Endothelial cell of umbilical vein (primary cell): ENCODE data around the gene PTPN14. TPM values are rescaled to one million over a fixed set of nuclear protein-coding genes. Genes with fewer than 3 reads are reported as not detected.

Experiments
- BruUV-seq: library from RNA; stranded (reverse); fragments of 400-500 nt; replicated peaks from 2 replicates; lab custom pipeline; 2021; lab: Mats Ljungman, UMichigan
- CTCF ChIA-PET: fragments of 300-600, 350-600 bp; sonication (Branson Sonifier 250); formaldehyde crosslinking; loops from one replicate; lab custom pipeline; 2021; ENCODE audit warnings: antibody characterized with exemption, inconsistent platforms; lab: Charles Lee
- POLR2A ChIA-PET: fragments of 300-600, 350-600 bp; sonication (Branson Sonifier 250); formaldehyde crosslinking; loops from one replicate; lab custom pipeline; 2021; ENCODE audit warnings: antibody characterized with exemption, inconsistent platforms; lab: Charles Lee
- DNase-seq: peaks from one replicate; pipeline ENCODE4 v3.0.0-alpha.2; 2011; ENCODE audit warnings: low read depth, low spot score
- FAIRE-seq: peaks from 2 replicates; lab custom pipeline; 2011; peaks lifted over from hg19 to GRCh38; lab: Jason Lieb, UNC
- H2AFZ ChIP-seq: 2 replicates; pipeline ENCODE4 v1.6.0; 2012; ENCODE audit warnings: low read depth, low read length, control low read depth, inconsistent platforms
- H3K27ac ChIP-seq: 2 replicates; pipeline ENCODE4 v1.5.1; 2011; ENCODE audit warnings: low read depth, mild to moderate bottlenecking, control low read depth, low read length, moderate library complexity; ENCODE audit not compliant: insufficient read depth
- H3K27me3 ChIP-seq, 2 experiments: 2 replicates each; pipeline versions ENCODE4 v1.6.0 to v1.6.1; 2011; ENCODE audit warnings: low read length in 2 of 2, mixed read lengths in 1 of 2; ENCODE audit not compliant: control insufficient read depth in 2 of 2, insufficient read depth in 2 of 2
- H3K36me3 ChIP-seq, 2 experiments: 2 replicates in 1 of 2; 3 replicates in 1 of 2; pipeline ENCODE4 v1.5.1; 2011; ENCODE audit warnings: low read length in 2 of 2, mild to moderate bottlenecking in 1 of 2, moderate library complexity in 1 of 2; ENCODE audit not compliant: control insufficient read depth in 2 of 2, insufficient read depth in 2 of 2; ENCODE audit errors: extremely low read depth in 1 of 2
- H3K4me1 ChIP-seq: 3 replicates; pipeline ENCODE4 v1.5.1; 2011; ENCODE audit warnings: mild to moderate bottlenecking, low read length; ENCODE audit not compliant: control insufficient read depth, insufficient read depth; ENCODE audit errors: extremely low read depth
- H3K4me2 ChIP-seq: 2 replicates; pipeline ENCODE4 v1.6.1; 2011; ENCODE audit warnings: low read length, control low read depth, mixed read lengths; ENCODE audit not compliant: insufficient read depth
- H3K4me3 ChIP-seq, 3 experiments: fragments of 200-600 bp in 1 of 3; sonication (generic), shearing (Covaris generic) in 1 of 3; replicated peaks in 1 of 3; 2 replicates each; pipeline ENCODE4 v1.5.1; 2011 to 2016; ENCODE audit warnings: control low read depth in 3 of 3, low read length in 3 of 3, mild to moderate bottlenecking in 2 of 3, inconsistent platforms in 1 of 3, low read depth in 1 of 3, moderate library complexity in 1 of 3; ENCODE audit not compliant: insufficient read depth in 1 of 3
- H3K79me2 ChIP-seq: 2 replicates; pipeline ENCODE4 v1.6.0; 2012; ENCODE audit warnings: low read length, inconsistent platforms; ENCODE audit not compliant: control insufficient read depth, insufficient read depth
- H3K9ac ChIP-seq: replicated peaks from 2 replicates; pipeline ENCODE3; 2011; ENCODE audit warnings: low read length, control low read depth; ENCODE audit not compliant: insufficient read depth; ENCODE audit errors: extremely low read depth
- H3K9me1 ChIP-seq: replicated peaks from 3 replicates; pipeline ENCODE4 v1.6.0; 2011; ENCODE audit warnings: mild to moderate bottlenecking, low read length; ENCODE audit not compliant: control insufficient read depth, insufficient read depth; ENCODE audit errors: extremely low read depth
- H3K9me3 ChIP-seq: replicated peaks from 2 replicates; pipeline ENCODE4 v1.5.1; 2012; ENCODE audit warnings: low read length, inconsistent platforms; ENCODE audit not compliant: control insufficient read depth, insufficient read depth
- H4K20me1 ChIP-seq: replicated peaks from 2 replicates; pipeline ENCODE3; 2011; ENCODE audit warnings: mild to moderate bottlenecking, low read length; ENCODE audit not compliant: control insufficient read depth, insufficient read depth; ENCODE audit errors: extremely low read depth
- EZH2 ChIP-seq: IDR thresholded peaks from 2 replicates; pipeline ENCODE4 v1.6.1; 2012; ENCODE audit warnings: borderline replicate concordance, low read depth, mild to moderate bottlenecking, moderate library complexity, low read length, inconsistent platforms; ENCODE audit not compliant: severe bottlenecking
- FOS ChIP-seq: IDR thresholded peaks from 2 replicates; pipeline ENCODE4 v1.6.1; 2011; ENCODE audit warnings: mild to moderate bottlenecking, low read length, moderate library complexity, borderline replicate concordance; ENCODE audit not compliant: insufficient read depth
- GATA2 ChIP-seq: IDR thresholded peaks from 2 replicates; pipeline ENCODE4 v1.7.0; 2011; ENCODE audit warnings: low read depth, mild to moderate bottlenecking, moderate library complexity, mixed read lengths, low read length; ENCODE audit not compliant: insufficient read length, insufficient read depth
- JUN ChIP-seq: IDR thresholded peaks from 2 replicates; pipeline ENCODE4 v1.6.1; 2011; ENCODE audit warnings: borderline replicate concordance, low read depth; ENCODE audit not compliant: insufficient read length, insufficient read depth
- MYC ChIP-seq: IDR thresholded peaks from one replicate; pipeline ENCODE4 v1.6.1; 2011; ENCODE audit warnings: mild to moderate bottlenecking, low read depth, low read length
- POLR2A ChIP-seq: IDR thresholded peaks from 2 replicates; pipeline ENCODE4 v1.6.1; 2012; ENCODE audit warnings: low read depth, mild to moderate bottlenecking, control low read depth, low read length
- POLR2AphosphoS5 ChIP-seq: IDR thresholded peaks from 2 replicates; pipeline ENCODE4 v1.6.1; 2012; ENCODE audit warnings: low read depth, mild to moderate bottlenecking, control low read depth, low read length, moderate library complexity; ENCODE audit not compliant: insufficient read depth
- dilution Hi-C: fragments of 300-500 bp; cut with MboI; formaldehyde crosslinking; loops from one replicate; pipeline ENCODE4 v1.15.0; 2019; ENCODE audit warnings: low sequenced_read_pairs; ENCODE audit not compliant: extremely low pct_ligation_motif_present
- intact Hi-C: fragments of 100-400 bp; cut with micrococcal nuclease; formaldehyde crosslinking; loops from one replicate; pipeline ENCODE4 v1.10.0; 2022
- polyA plus RNA-seq, 4 experiments: library from polyadenylated mRNA; depleted of rRNA in 3 of 4; stranded (reverse) in 3 of 4; unstranded in 1 of 4; fragments of >200 nt; gene quantifications; 2 replicates each; pipeline versions ENCODE4 v1.2.1 to v1.2.3, GENCODE V29; 2011 to 2012; ENCODE audit warnings: missing spikeins in 1 of 4
- total RNA-seq: library from RNA; stranded (reverse); gene quantifications from 2 replicates; pipeline ENCODE4 v1.2.3, GENCODE V29; 2021
- TF ChIP-seq, protein P1 (sequence below): IDR thresholded peaks from 2 replicates; pipeline ENCODE4 v1.6.1; 2011; ENCODE audit not compliant: insufficient read depth, insufficient read length
- TF ChIP-seq, protein P2 (sequence below), 2 donors: IDR thresholded peaks; 1 replicate in 1 of 2; 2 replicates in 1 of 2; pipeline ENCODE4 v1.5.1; 2011; ENCODE audit warnings: low read length in 2 of 2, mild to moderate bottlenecking in 2 of 2, moderate library complexity in 2 of 2, control low read depth in 1 of 2, inconsistent platforms in 1 of 2, low read depth in 1 of 2; ENCODE audit not compliant: insufficient read depth in 1 of 2; ENCODE audit errors: extremely low read depth in 1 of 2

Gene PTPN14
- total and polyA plus RNA-seq, 2 donors (not counting 3 experiments of a cell fraction or from before 2014, with no cell fraction given): 18.5 to 93.0 TPM

DNA sequence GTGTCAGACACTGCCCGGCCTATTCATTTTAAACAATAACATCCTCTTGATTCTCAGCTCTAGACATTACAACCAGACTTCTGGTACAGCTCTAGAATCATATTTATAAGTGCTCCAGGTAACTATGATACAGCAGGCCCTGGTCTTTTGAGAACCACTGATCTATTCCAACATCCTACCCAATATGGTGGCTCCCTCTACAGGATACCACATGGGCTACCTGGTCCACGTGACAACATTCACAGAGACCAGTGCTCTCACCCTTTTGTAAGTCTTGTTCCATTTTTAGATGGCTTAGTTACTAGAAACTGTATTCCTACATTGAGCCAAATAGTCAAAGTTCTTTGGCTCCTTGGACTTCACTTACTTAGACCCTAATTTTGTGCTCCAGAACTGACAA, 102.9 kb downstream of the PTPN14 start:
- H3K79me2 ChIP-seq: peaks cover 55% of the 10 kb centered on the region
- DNase-seq: no peak
- H3K4me1 ChIP-seq: peaks cover 57% of the 10 kb centered on the region
- ChIA-PET CTCF (no interaction called here), POLR2A (interaction anchor here (0.7 kb wide), 1 partner anchor 36 kb away, joined by 5 read pairs; no protein-coding TSS in a partner anchor)
- H3K9me3 ChIP-seq: no peaks in the 10 kb centered on the region
- H3K36me3 ChIP-seq: peaks cover 0 to 3% of the 10 kb centered on the region in 2 experiments
- no peak overlapping the region for H2AFZ ChIP-seq
- no peaks in the 10 kb centered on the region for H3K27me3 ChIP-seq
- H3K4me2 ChIP-seq: no peak overlapping the region
- no peaks in the 10 kb centered on the region for H4K20me1 ChIP-seq
- H3K9me1 ChIP-seq: no peaks in the 10 kb centered on the region
- FAIRE-seq: no peak
- no peak for TF ChIP-seq GATA2
- TF ChIP-seq JUN: no peak
- TF ChIP-seq FOS: no peak
- no peak for TF ChIP-seq EZH2
- TF ChIP-seq, protein P1, sequence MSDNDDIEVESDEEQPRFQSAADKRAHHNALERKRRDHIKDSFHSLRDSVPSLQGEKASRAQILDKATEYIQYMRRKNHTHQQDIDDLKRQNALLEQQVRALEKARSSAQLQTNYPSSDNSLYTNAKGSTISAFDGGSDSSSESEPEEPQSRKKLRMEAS: no peak
- TF ChIP-seq POLR2AphosphoS5: no peak
- TF ChIP-seq POLR2A: no peak
- no peak for TF ChIP-seq MYC
- TF ChIP-seq, protein P2, sequence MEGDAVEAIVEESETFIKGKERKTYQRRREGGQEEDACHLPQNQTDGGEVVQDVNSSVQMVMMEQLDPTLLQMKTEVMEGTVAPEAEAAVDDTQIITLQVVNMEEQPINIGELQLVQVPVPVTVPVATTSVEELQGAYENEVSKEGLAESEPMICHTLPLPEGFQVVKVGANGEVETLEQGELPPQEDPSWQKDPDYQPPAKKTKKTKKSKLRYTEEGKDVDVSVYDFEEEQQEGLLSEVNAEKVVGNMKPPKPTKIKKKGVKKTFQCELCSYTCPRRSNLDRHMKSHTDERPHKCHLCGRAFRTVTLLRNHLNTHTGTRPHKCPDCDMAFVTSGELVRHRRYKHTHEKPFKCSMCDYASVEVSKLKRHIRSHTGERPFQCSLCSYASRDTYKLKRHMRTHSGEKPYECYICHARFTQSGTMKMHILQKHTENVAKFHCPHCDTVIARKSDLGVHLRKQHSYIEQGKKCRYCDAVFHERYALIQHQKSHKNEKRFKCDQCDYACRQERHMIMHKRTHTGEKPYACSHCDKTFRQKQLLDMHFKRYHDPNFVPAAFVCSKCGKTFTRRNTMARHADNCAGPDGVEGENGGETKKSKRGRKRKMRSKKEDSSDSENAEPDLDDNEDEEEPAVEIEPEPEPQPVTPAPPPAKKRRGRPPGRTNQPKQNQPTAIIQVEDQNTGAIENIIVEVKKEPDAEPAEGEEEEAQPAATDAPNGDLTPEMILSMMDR (IDR thresholded peaks at IDR 0.05; ENCODE audit: extremely low read depth in 1 of 2, insufficient read depth in 1 of 2, low read depth in 1 of 2, low read length in 2 of 2): no peak
- H3K27ac ChIP-seq: no peak overlapping the region
- no TSS peak for BruUV-seq
- H3K4me3 ChIP-seq: no peak overlapping the region
- no peak overlapping the region for H3K9ac ChIP-seq
- dilution Hi-C loops: no loop called here
- intact Hi-C loops: loop anchor here (5.0 kb wide), 1 partner anchor 139 kb away; no protein-coding TSS in a partner anchor
